GM18499 (cell line): ENCODE measurements around the gene SFN.
A peak's percentile ranks its signal among the peaks of the same experiment; 100 is the strongest.
"Not testable (repeated sequence)": the region's sequence is repeated elsewhere in the genome, so short reads cannot be mapped to it uniquely, and the experiment has no call there.

Source experiments
- ATAC-seq: cut with Tn5 transposase; IDR thresholded peaks from one replicate; pipeline ENCODE4 v1.9.1; 2021; ENCODE audit warnings: moderate number of reproducible peaks; ENCODE audit not compliant: insufficient read depth, unreplicated experiment

Gene SFN

DNA sequence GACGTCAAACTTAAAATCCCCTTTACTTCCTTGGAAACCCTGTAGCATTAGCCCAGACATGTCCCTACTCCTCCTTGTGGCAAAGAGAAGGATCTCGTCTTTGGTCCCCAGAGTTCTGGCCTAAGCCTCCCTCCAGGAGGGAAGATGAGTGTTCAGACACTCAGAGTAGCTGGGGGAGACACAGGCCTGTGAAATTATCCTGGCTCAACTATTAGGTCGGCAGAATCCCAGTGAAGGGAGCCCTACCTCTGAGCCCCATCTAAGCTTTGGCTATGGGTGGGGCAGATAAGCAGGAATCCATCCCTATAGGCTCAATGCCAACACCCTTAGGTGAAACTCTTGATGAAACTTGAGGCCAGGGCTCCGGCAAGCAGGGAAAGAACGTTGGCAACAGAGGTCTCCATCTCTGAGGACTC lies 1.7 kb upstream of the SFN start:
- ATAC-seq, result no peak

DNA sequence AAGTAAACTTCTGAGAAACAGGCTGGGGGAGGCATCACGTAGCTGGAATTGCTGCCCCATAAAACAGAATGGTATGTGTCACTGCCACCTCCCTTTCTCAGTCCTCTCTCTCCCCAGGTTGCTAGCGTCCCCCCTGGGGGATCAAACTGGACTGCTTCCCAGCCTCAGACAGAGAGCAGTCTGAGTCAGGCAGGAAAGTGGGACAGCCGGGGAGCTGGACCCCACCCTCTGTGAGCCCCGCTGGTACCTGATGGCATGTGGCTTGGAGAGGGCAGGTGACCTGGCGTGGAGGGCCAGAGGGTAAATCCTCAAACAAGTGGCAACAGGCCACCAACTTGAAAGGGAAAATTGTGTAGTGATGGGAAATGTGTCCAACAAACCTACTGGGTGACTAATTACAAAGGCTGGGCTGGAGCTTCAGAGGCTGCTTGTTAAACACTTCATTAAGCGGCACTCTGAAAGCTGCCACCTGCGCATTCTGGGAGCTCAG lies 1.0 kb upstream of the SFN start:
- ATAC-seq, result no peak

GRCh38 chr1:26863685-26864077 lies 732 bp downstream of the SFN start:
- no peak for ATAC-seq

GRCh38 chr1:26864610-26865480 lies 1.9 kb downstream of the SFN start:
- ATAC-seq, result peak; percentile 56

GRCh38 chr1:26873097-26873496 lies 10.1 kb downstream of the SFN start:
- not testable (repeated sequence) for ATAC-seq

- no peak for ATAC-seq
Measured at GRCh38 chr1:26874896-26875295, 11.9 kb downstream of the SFN start.

GRCh38 chr1:26877326-26877725 lies 14.4 kb downstream of the SFN start:
- ATAC-seq, result no peak

DNA sequence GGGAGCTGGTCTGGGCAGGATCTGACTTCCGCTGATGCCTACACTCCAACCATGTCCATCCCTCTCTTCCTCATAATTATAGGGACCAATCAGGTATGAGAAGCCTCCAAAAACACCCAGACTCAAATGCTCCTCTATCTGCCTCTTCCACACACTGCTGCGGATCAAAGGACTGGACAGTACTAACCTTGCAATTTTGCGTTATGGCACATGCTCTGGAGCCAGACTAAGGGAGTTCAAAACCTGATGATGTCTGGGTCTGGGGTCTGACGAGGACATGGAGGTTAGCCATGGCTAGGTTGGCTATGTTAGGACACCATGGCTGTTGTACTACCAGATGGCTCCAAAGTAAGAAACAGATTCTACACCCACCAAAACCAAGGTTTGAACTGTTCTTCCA lies 16.8 kb downstream of the SFN start:
- ATAC-seq, result no peak

- not testable (repeated sequence) for ATAC-seq
Measured at GRCh38 chr1:26881611-26882010, 18.7 kb downstream of the SFN start.

- ATAC-seq, result no peak
Measured at GRCh38 chr1:26882696-26883463, 19.9 kb downstream of the SFN start.

DNA sequence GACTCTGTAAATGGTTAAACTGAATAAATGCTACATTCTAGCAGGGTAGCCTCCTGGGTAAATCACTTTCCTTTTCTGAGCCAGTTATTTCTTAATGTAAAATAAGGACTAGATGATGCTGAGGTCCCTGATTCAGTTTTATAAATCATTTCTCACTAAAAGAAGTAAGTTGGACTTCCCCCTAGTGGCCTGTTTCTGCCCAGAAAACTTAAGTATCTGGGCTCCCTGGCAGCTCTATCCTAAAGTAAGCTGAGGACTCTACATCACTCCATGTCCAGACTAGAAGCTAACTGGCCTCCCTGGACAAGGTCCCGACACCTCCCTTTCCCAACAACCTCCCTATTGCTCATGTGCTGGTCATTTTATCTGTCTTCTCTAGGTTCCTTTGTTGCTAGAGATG lies 24.2 kb downstream of the SFN start:
- ATAC-seq, result no peak

- ATAC-seq, result no peak
Measured at GRCh38 chr1:26888231-26888630, 25.3 kb downstream of the SFN start.

DNA sequence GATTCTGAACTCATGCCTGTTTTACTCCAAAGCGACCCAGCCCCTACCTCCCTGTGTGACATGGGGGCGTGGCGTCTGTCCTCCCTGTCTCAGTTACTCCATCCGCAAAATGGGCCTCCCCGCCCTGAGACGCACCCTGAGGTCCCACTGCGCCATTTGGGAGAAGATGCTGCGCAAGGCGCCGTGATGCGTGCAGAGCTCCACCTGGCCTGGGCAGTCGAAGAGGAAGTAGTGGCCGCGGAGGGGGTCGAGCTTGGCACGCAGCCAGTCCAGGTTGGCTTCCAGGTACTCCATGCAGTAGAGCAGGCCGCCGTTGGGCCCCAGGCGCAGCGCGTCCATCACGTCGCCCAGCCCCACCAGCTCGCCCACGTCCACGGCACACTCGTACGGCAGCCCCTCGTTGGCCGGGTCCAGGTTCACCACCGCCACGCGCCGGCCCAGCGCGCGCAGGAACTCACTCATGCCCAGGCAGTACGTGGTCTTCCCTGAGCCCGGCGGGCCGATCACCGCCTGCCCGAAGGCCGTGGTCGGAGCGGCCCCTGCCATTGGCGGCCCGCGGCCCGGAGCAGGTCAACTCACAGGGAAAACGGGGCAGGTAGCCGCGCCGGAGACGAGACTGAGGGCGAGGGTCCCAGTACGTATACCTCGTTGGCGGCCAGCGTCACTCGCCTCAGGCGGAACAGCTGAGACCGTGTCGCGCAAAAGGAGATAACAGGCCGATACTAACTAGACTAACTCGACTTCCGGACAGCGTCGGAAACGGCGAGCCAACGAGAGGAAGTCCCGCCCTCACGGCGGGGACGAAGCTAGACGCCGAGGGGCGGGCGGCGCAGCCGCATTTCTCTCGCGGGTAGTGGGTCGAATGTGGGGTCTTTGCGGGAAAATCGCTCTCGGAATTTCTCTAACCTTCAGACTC lies 26.9 kb downstream of the SFN start, which contains the start of gene GPN2:
Gene GPN2 (minus strand): TSS at position 733 of the 916 bp plus-strand sequence. CDS start 187 bp downstream, at position 546.
- no peak for ATAC-seq

- ATAC-seq, result no peak
Measured at GRCh38 chr1:26890467-26890796, 27.5 kb downstream of the SFN start.

- no peak for ATAC-seq
Measured at GRCh38 chr1:26894263-26894662, 31.3 kb downstream of the SFN start.

- no peak for ATAC-seq
Measured at GRCh38 chr1:26897351-26897750, 34.4 kb downstream of the SFN start.

- ATAC-seq, result no peak
Measured at GRCh38 chr1:26900001-26900814, 37.3 kb downstream of the SFN start, which contains the start of gene GPATCH3. Gene GPATCH3, minus strand, starts transcription at chr1:26900467. Its CDS starts 25 bp downstream, at chr1:26900442.

GRCh38 chr1:26900815-26901511 lies 38.0 kb downstream of the SFN start:
- ATAC-seq, result no peak
